Activated CD8-positive, alpha-beta memory T cell treated with anti-CD3 and anti-CD28 coated beads, Interleukin-2, amount 50 U/mL, for 1 hour (primary cell): ENCODE data around the gene TRAPPC10.

Source experiments
- DNase-seq: peaks from one replicate; pipeline ENCODE4 v3.0.0-alpha.2; 2020; ENCODE audit errors: extremely low read depth

Gene TRAPPC10

GRCh38 chr21:43981871-43982210 is 30.3 kb upstream of the TRAPPC10 start:
- DNase-seq, result no peak

- no peak for DNase-seq
Observed at GRCh38 chr21:43982489-43983078, 29.5 kb upstream of the TRAPPC10 start.

- DNase-seq, result no peak
Observed at GRCh38 chr21:43983390-43983789, 28.7 kb upstream of the TRAPPC10 start.

- DNase-seq, result no peak
Observed at GRCh38 chr21:43983860-43984420, 28.2 kb upstream of the TRAPPC10 start.

- DNase-seq, result no peak
Observed at GRCh38 chr21:43984905-43985689, 27.0 kb upstream of the TRAPPC10 start.

GRCh38 chr21:43985690-43986251 is 26.3 kb upstream of the TRAPPC10 start:
- no peak for DNase-seq

- DNase-seq, result no peak
Observed at GRCh38 chr21:43986544-43987451, 25.3 kb upstream of the TRAPPC10 start.

- no peak for DNase-seq
Observed at GRCh38 chr21:43987509-43987908, 24.6 kb upstream of the TRAPPC10 start.

- DNase-seq, result no peak
Observed at GRCh38 chr21:43988016-43988415, 24.1 kb upstream of the TRAPPC10 start.

- no peak for DNase-seq
Observed at GRCh38 chr21:43988506-43989230, 23.4 kb upstream of the TRAPPC10 start.

- no peak for DNase-seq
Observed at GRCh38 chr21:43989401-43989800, 22.7 kb upstream of the TRAPPC10 start.

- no peak for DNase-seq
Observed at GRCh38 chr21:43991447-43991991, 20.6 kb upstream of the TRAPPC10 start.

- no peak for DNase-seq
Observed at GRCh38 chr21:43992121-43992520, 20.0 kb upstream of the TRAPPC10 start.

GRCh38 chr21:43993420-43993934 is 18.6 kb upstream of the TRAPPC10 start:
- no peak for DNase-seq

GRCh38 chr21:43994085-43994484 is 18.0 kb upstream of the TRAPPC10 start:
- no peak for DNase-seq

GRCh38 chr21:43994646-43995045 is 17.5 kb upstream of the TRAPPC10 start:
- no peak for DNase-seq

GRCh38 chr21:43995521-43996105 is 16.5 kb upstream of the TRAPPC10 start:
- no peak for DNase-seq

GRCh38 chr21:43997766-43998742 is 14.1 kb upstream of the TRAPPC10 start:
- no peak for DNase-seq

GRCh38 chr21:44000360-44000759 is 11.7 kb upstream of the TRAPPC10 start:
- no peak for DNase-seq
